Pancreas (tissue), 10 donors: ENCODE results near the gene TRAPPC6A. TPM values are rescaled to one million over a fixed set of nuclear protein-coding genes. Genes with fewer than 3 reads are reported as not detected.

Experiments
- ATAC-seq, 4 donors: fragments of 200-7000 bp; cut with Tn5 transposase; one replicate each; pipeline versions ENCODE4 v1.8.0 to v1.9.1; 2020; ENCODE audit warnings: mild to moderate bottlenecking in 4 of 4, moderate library complexity in 4 of 4
- DNase-seq, 6 donors: peaks; one replicate each; pipeline ENCODE4 v3.0.0-alpha.2; 2020
- FAIRE-seq: peaks from 2 replicates; lab custom pipeline; 2012; peaks lifted over from hg19 to GRCh38; lab: Jason Lieb, UNC
- H3K27ac ChIP-seq, 4 donors: fragments of 200-600 bp; sonication (generic); 1 replicate in 3 of 4; 2 replicates in 1 of 4; pipeline versions ENCODE4 v1.5.0 to v1.8.0; 2020
- H3K27me3 ChIP-seq, 4 donors: fragments of 200-600 bp; one replicate each; pipeline ENCODE4 v1.8.0; 2021
- H3K36me3 ChIP-seq, 3 donors: fragments of 200-600 bp; sonication (generic) in 1 of 3; one replicate each; pipeline versions ENCODE4 v1.5.0 to v1.8.0; 2020 to 2021
- H3K4me1 ChIP-seq, 3 donors: fragments of 200-600 bp; one replicate each; pipeline ENCODE4 v1.8.0; 2021
- H3K4me3 ChIP-seq, 4 donors: fragments of 200-600 bp; sonication (generic) in 2 of 4; one replicate each; pipeline versions ENCODE4 v1.5.0 to v1.8.0; 2020 to 2021
- H3K9me3 ChIP-seq, 4 donors: fragments of 200-600 bp; one replicate each; pipeline ENCODE4 v1.8.0; 2021
- CTCF ChIP-seq, 4 donors: fragments of 200-600 bp; sonication (generic) in 3 of 4; IDR thresholded peaks; one replicate each; pipeline versions ENCODE4 v1.5.0 to v1.8.0; 2021; ENCODE audit warnings: antibody characterized with exemption in 4 of 4
- WGBS, 2 donors: extraction: QIAGEN DNeasy Blood & Tissue Kit; methylation state at CpG; one replicate each; pipeline ENCODE4 v1.1.7; 2013; 5-methylcytosine and 5-hydroxymethylcytosine counted together
- intact Hi-C, 3 donors: fragments of 100-400 bp; cut with DNase I; formaldehyde crosslinking; loops; one replicate each; pipeline versions ENCODE4 v1.11.1 to v1.14.2; 2022
- polyA plus RNA-seq, 2 donors: library from polyadenylated mRNA; stranded (reverse); fragments of 200-250 nt; gene quantifications; one replicate each; pipeline ENCODE4 v1.2.3, GENCODE V29; 2013
- total RNA-seq, 6 donors: library from RNA; stranded (reverse); fragmentation: NEBNext Ultra II Directional in 4 of 6; extraction: Animal tissue kit (Norgen Biotek cat#: 25700) in 4 of 6; gene quantifications; one replicate each; pipeline versions ENCODE4 v1.2.1 to v1.2.4, GENCODE V29; 2021 to 2023
- donor health status: healthy with polysubstance abuse.
- donor health status: DM: no; HTN: no; CAD: no; lungs with moderate emphysema.
- donor health status: DM: no; HTN: no; CAD: no.
- donor health status: control.
- donor health status: control.
- donor health status: Bipolar disorder and iron deficiency.
- donor health status: DM: yes; HTN: yes; CAD: no.
- donor health status: DM: no; HTN: no; CAD: no.
- donor health status: DM: no; HTN: no; CAD: no.
- donor health status: DM: yes; HTN: yes; CAD: no.

Gene TRAPPC6A
- total and polyA plus RNA-seq, 8 donors = 9.7 to 37.9 (median 14.1) TPM

GRCh38 chr19:45152504-45153338, 25.3 kb downstream of the TRAPPC6A start:
- FAIRE-seq (no peak), ATAC-seq (peak; percentile 43 to 75 (median 70)), DNase-seq (peak in 4 of 6 donors; percentile 27 to 78 (median 53))
- Histone ChIP-seq H3K27ac (no peak overlapping the region), H3K9me3 (no peaks in the 10 kb centered on the region), H3K4me1 (peaks cover 13 to 15% (median 13%) of the 10 kb centered on the region in 3 donors), H3K27me3 (peaks cover 0 to 7% (median 3%) of the 10 kb centered on the region in 4 donors), H3K36me3 (no peaks in the 10 kb centered on the region), H3K4me3 (peak overlapping the region in 2 of 4 donors; percentile 13 to 28)
- WGBS, 2 donors = 3 to 4% methylated on average over 89 to 91 of the region's 91 CpGs
- intact Hi-C loops = no loop called here
- TF ChIP-seq CTCF (IDR thresholded peaks at IDR 0.05) = no peak

GRCh38 chr19:45151821-45152503, 26.1 kb downstream of the TRAPPC6A start:
- intact Hi-C loops = no loop called here
- Histone ChIP-seq H3K4me1 (peaks cover 13 to 15% (median 13%) of the 10 kb centered on the region in 3 donors), H3K9me3 (no peaks in the 10 kb centered on the region), H3K27me3 (peaks cover 0 to 7% (median 3%) of the 10 kb centered on the region in 4 donors), H3K4me3 (peak overlapping the region in 1 of 4 donors; percentile 28), H3K27ac (no peak overlapping the region), H3K36me3 (no peaks in the 10 kb centered on the region)
- no peak for FAIRE-seq
- TF ChIP-seq CTCF (IDR thresholded peaks at IDR 0.05) = no peak
- 12 to 18% methylated on average over 49 to 64 of the region's 64 CpGs for WGBS, 2 donors
- peak in 1 of 4 donors; percentile 1 for ATAC-seq
- peak in 2 of 6 donors; percentile 24 to 73 for DNase-seq

GRCh38 chr19:45151320-45151719, 26.7 kb downstream of the TRAPPC6A start:
- Histone ChIP-seq H3K9me3 (no peaks in the 10 kb centered on the region), H3K36me3 (no peaks in the 10 kb centered on the region), H3K4me1 (peaks cover 13 to 15% (median 13%) of the 10 kb centered on the region in 3 donors), H3K4me3 (no peak overlapping the region), H3K27ac (no peak overlapping the region), H3K27me3 (peaks cover 0 to 7% (median 3%) of the 10 kb centered on the region in 4 donors)
- intact Hi-C loops = no loop called here
- no peak for FAIRE-seq
- peak in 2 of 6 donors; percentile 8 to 55 for DNase-seq
- 75 to 76% methylated on average over 7 of the region's 7 CpGs for WGBS, 2 donors
- TF ChIP-seq CTCF (IDR thresholded peaks at IDR 0.05) = no peak
- ATAC-seq = no peak

GRCh38 chr19:45150751-45151281, 27.2 kb downstream of the TRAPPC6A start:
- peaks cover 0 to 7% (median 3%) of the 10 kb centered on the region in 4 donors for H3K27me3 ChIP-seq
- no peak overlapping the region for H3K4me3 ChIP-seq
- TF ChIP-seq CTCF (IDR thresholded peaks at IDR 0.05) = no peak
- no peak overlapping the region for H3K27ac ChIP-seq
- H3K9me3 ChIP-seq = no peaks in the 10 kb centered on the region
- H3K36me3 ChIP-seq = no peaks in the 10 kb centered on the region
- 35 to 42% methylated on average over 4 of the region's 4 CpGs for WGBS, 2 donors
- DNase-seq = peak in 2 of 6 donors; percentile 35 to 67
- intact Hi-C loops = no loop called here
- H3K4me1 ChIP-seq = peaks cover 13 to 15% (median 13%) of the 10 kb centered on the region in 3 donors
- no peak for FAIRE-seq
- ATAC-seq = no peak
